Activated CD8-positive, alpha-beta memory T cell treated with anti-CD3 and anti-CD28 coated beads, Interleukin-2, amount 10 ng/mL, durations not matched to agents 7 days and 5 days (primary cell): Measurements from ENCODE around the gene COG8. TPM values are rescaled to one million over a fixed set of nuclear protein-coding genes. Genes with fewer than 3 reads are reported as not detected.
"Not testable (repeated sequence)": the region's sequence is repeated elsewhere in the genome, so short reads cannot be mapped to it uniquely, and the experiment has no call there.

ENCODE experiments used
- ATAC-seq: fragments of 150-1000 bp; cut with Tn5 transposase; one replicate; pipeline ENCODE4 v1.10.0; 2021; ENCODE audit warnings: moderate library complexity
- CTCF ChIA-PET: fragments of 350-600 bp; sonication (Branson Sonifier 250); formaldehyde crosslinking; loops from one replicate; lab custom pipeline; 2021; ENCODE audit warnings: antibody characterized with exemption; lab: Charles Lee
- DNase-seq: peaks from one replicate; pipeline ENCODE4 v3.0.0-alpha.2; 2020
- H3K27ac Mint-ChIP-seq: one replicate; pipeline ENCODE4 v1.8.0; 2021; ENCODE audit warnings: mild to moderate bottlenecking, mixed read lengths
- H3K27me3 Mint-ChIP-seq: one replicate; pipeline ENCODE4 v1.8.0; 2021; ENCODE audit warnings: mixed read lengths
- H3K36me3 Mint-ChIP-seq: one replicate; pipeline ENCODE4 v1.8.0; 2021; ENCODE audit warnings: mild to moderate bottlenecking, mixed read lengths
- H3K4me1 Mint-ChIP-seq: one replicate; pipeline ENCODE4 v1.8.0; 2021; ENCODE audit warnings: mixed read lengths
- H3K4me3 Mint-ChIP-seq: one replicate; pipeline ENCODE4 v1.8.0; 2021; ENCODE audit warnings: mild to moderate bottlenecking, moderate library complexity, mixed read lengths
- H3K9me3 Mint-ChIP-seq: one replicate; pipeline ENCODE4 v1.8.0; 2022; ENCODE audit warnings: low read depth, mixed read lengths
- total RNA-seq, 2 experiments: library from RNA; stranded (reverse); gene quantifications; one replicate each; pipeline ENCODE4 v1.2.3, GENCODE V29; 2021

COG8 gene
- total RNA-seq, 2 experiments from 2014 or later = 27.6 to 32.7 TPM

- H3K4me3 Mint-ChIP-seq = peak within 1 kb of the TSS; percentile 95
- H3K27ac Mint-ChIP-seq = peak within 1 kb of the TSS; percentile 92
- ATAC-seq = peak; percentile 95
- H3K27me3 Mint-ChIP-seq = no peaks in the 10 kb centered on the region
- H3K9me3 Mint-ChIP-seq = no peaks in the 10 kb centered on the region
- peaks cover 22% of the 10 kb centered on the region for H3K4me1 Mint-ChIP-seq
- CTCF ChIA-PET = interaction anchor here (1.0 to 3.6 kb wide), 6 partner anchors 10 to 178 kb away, joined by 3 to 17 read pairs (median 5); partner anchors contain the start of genes COG8 and PDF
- H3K36me3 Mint-ChIP-seq = peaks cover 19% of the 10 kb centered on the region
- peak; percentile 97 for DNase-seq
These were observed 28.5 kb downstream of the COG8 start, which contains the start of gene VPS4A for GRCh38 chr16:69310653-69311532. VPS4A (plus strand) TSS chr16:69311350; CDS start chr16:69311512, 162 bp downstream.

- no peak for ATAC-seq
- peaks cover 13% of the 10 kb centered on the region for H3K36me3 Mint-ChIP-seq
- no peak overlapping the region for H3K4me3 Mint-ChIP-seq
- H3K27me3 Mint-ChIP-seq = no peaks in the 10 kb centered on the region
- H3K27ac Mint-ChIP-seq = no peak overlapping the region
- H3K9me3 Mint-ChIP-seq = no peaks in the 10 kb centered on the region
- peaks cover 22% of the 10 kb centered on the region for H3K4me1 Mint-ChIP-seq
- DNase-seq = no peak
- CTCF ChIA-PET = interaction anchor here (1.4 kb wide), 1 partner anchor 159 kb away, joined by 5 read pairs; no protein-coding TSS in a partner anchor
These were observed 30.0 kb downstream of the COG8 start for GRCh38 chr16:69309316-69309715.

- Mint-ChIP-seq H3K27ac (no peak overlapping the region), H3K4me1 (peaks cover 13% of the 10 kb centered on the region), H3K4me3 (no peak overlapping the region), H3K27me3 (no peaks in the 10 kb centered on the region), H3K9me3 (no peaks in the 10 kb centered on the region), H3K36me3 (peaks cover 8% of the 10 kb centered on the region)
- no peak for DNase-seq
- ATAC-seq = no peak
- CTCF ChIA-PET = no interaction called here
These were observed 31.5 kb downstream of the COG8 start for GRCh38 chr16:69307856-69308255.

GRCh38 chr16:69307091-69307490 lies 32.3 kb downstream of the COG8 start:
- Mint-ChIP-seq H3K27ac (no peak overlapping the region), H3K4me1 (peaks cover 10% of the 10 kb centered on the region), H3K4me3 (no peak overlapping the region), H3K36me3 (peaks cover 5% of the 10 kb centered on the region), H3K9me3 (no peaks in the 10 kb centered on the region), H3K27me3 (no peaks in the 10 kb centered on the region)
- ATAC-seq (no peak), DNase-seq (no peak)
- CTCF ChIA-PET = no interaction called here

- Mint-ChIP-seq H3K36me3 (peaks cover 2% of the 10 kb centered on the region), H3K4me1 (peaks cover 7% of the 10 kb centered on the region), H3K27ac (no peak overlapping the region), H3K9me3 (no peaks in the 10 kb centered on the region), H3K4me3 (no peak overlapping the region), H3K27me3 (no peaks in the 10 kb centered on the region)
- DNase-seq (no peak), ATAC-seq (no peak)
- CTCF ChIA-PET = interaction anchor here (1.5 kb wide), 1 partner anchor 181 kb away, joined by 3 read pairs; no protein-coding TSS in a partner anchor
These were observed 33.3 kb downstream of the COG8 start for GRCh38 chr16:69306031-69306430.

GRCh38 chr16:69302301-69302700 lies 37.1 kb downstream of the COG8 start:
- DNase-seq (no peak), ATAC-seq (no peak)
- Mint-ChIP-seq H3K9me3 (no peaks in the 10 kb centered on the region), H3K27ac (no peak overlapping the region), H3K27me3 (no peaks in the 10 kb centered on the region), H3K4me3 (no peak overlapping the region), H3K36me3 (peaks cover 8% of the 10 kb centered on the region), H3K4me1 (no peaks in the 10 kb centered on the region)
- CTCF ChIA-PET = interaction anchor here (0.7 to 1.7 kb wide), 2 partner anchors 8 to 104 kb away, joined by 3 to 6 read pairs; no protein-coding TSS in a partner anchor

GRCh38 chr16:69301861-69302260 lies 37.5 kb downstream of the COG8 start:
- Mint-ChIP-seq H3K27ac (no peak overlapping the region), H3K4me1 (no peaks in the 10 kb centered on the region), H3K27me3 (no peaks in the 10 kb centered on the region), H3K36me3 (peaks cover 8% of the 10 kb centered on the region), H3K9me3 (no peaks in the 10 kb centered on the region), H3K4me3 (no peak overlapping the region)
- ATAC-seq (no peak), DNase-seq (no peak)
- CTCF ChIA-PET = interaction anchor here (1.7 kb wide), 1 partner anchor 9 kb away, joined by 6 read pairs; no protein-coding TSS in a partner anchor

GRCh38 chr16:69301187-69301586 lies 38.2 kb downstream of the COG8 start:
- DNase-seq (no peak), ATAC-seq (no peak)
- Mint-ChIP-seq H3K27ac (no peak overlapping the region), H3K9me3 (no peaks in the 10 kb centered on the region), H3K36me3 (peaks cover 9% of the 10 kb centered on the region), H3K4me1 (no peaks in the 10 kb centered on the region), H3K4me3 (no peak overlapping the region), H3K27me3 (no peaks in the 10 kb centered on the region)
- CTCF ChIA-PET = interaction anchor here (1.7 kb wide), 1 partner anchor 9 kb away, joined by 6 read pairs; no protein-coding TSS in a partner anchor

- Mint-ChIP-seq H3K4me1 (no peaks in the 10 kb centered on the region), H3K36me3 (peaks cover 10% of the 10 kb centered on the region), H3K9me3 (no peaks in the 10 kb centered on the region), H3K4me3 (no peak overlapping the region), H3K27ac (no peak overlapping the region), H3K27me3 (no peaks in the 10 kb centered on the region)
- ATAC-seq (no peak), DNase-seq (no peak)
- CTCF ChIA-PET = no interaction called here
These were observed 41.1 kb downstream of the COG8 start for GRCh38 chr16:69298261-69298660.

GRCh38 chr16:69296771-69297170 lies 42.6 kb downstream of the COG8 start:
- DNase-seq, ATAC-seq, H3K27ac Mint-ChIP-seq, H3K4me3 Mint-ChIP-seq, H3K36me3 Mint-ChIP-seq, H3K4me1 Mint-ChIP-seq, H3K9me3 Mint-ChIP-seq, H3K27me3 Mint-ChIP-seq, CTCF ChIA-PET: not testable (repeated sequence)

- no peaks in the 10 kb centered on the region for H3K9me3 Mint-ChIP-seq
- H3K36me3 Mint-ChIP-seq = peaks cover 2% of the 10 kb centered on the region
- no peaks in the 10 kb centered on the region for H3K4me1 Mint-ChIP-seq
- no peaks in the 10 kb centered on the region for H3K27me3 Mint-ChIP-seq
- no peak overlapping the region for H3K4me3 Mint-ChIP-seq
- DNase-seq (no peak), ATAC-seq (no peak)
- CTCF ChIA-PET = no interaction called here
- H3K27ac Mint-ChIP-seq = no peak overlapping the region
These were observed 45.3 kb downstream of the COG8 start for GRCh38 chr16:69294051-69294450.

GRCh38 chr16:69293401-69293800 lies 46.0 kb downstream of the COG8 start:
- DNase-seq (no peak), ATAC-seq (no peak)
- no peaks in the 10 kb centered on the region for H3K27me3 Mint-ChIP-seq
- no peaks in the 10 kb centered on the region for H3K9me3 Mint-ChIP-seq
- no peak overlapping the region for H3K27ac Mint-ChIP-seq
- H3K36me3 Mint-ChIP-seq = peaks cover 2% of the 10 kb centered on the region
- CTCF ChIA-PET = no interaction called here
- no peaks in the 10 kb centered on the region for H3K4me1 Mint-ChIP-seq
- H3K4me3 Mint-ChIP-seq = no peak overlapping the region

- H3K4me1 Mint-ChIP-seq, H3K27me3 Mint-ChIP-seq, ATAC-seq, DNase-seq, CTCF ChIA-PET, H3K27ac Mint-ChIP-seq, H3K4me3 Mint-ChIP-seq, H3K9me3 Mint-ChIP-seq, H3K36me3 Mint-ChIP-seq: not testable (repeated sequence)
These were observed 47.7 kb downstream of the COG8 start for GRCh38 chr16:69291657-69292056.
